A673 (cell line): ENCODE results near the gene PRDM16.

Source experiments
- CTCF ChIP-seq: fragments of 300-800, 200-600 bp; sonication (generic); conservative IDR thresholded peaks from 2 replicates; pipeline ENCODE4 v1.5.1; 2017; ENCODE audit warnings: low read depth, mild to moderate bottlenecking, antibody characterized with exemption, low read length, moderate library complexity, mixed read lengths
- EZH2 ChIP-seq: fragments of 200-600 bp; sonication (generic); IDR thresholded peaks from 2 replicates; pipeline ENCODE4 v1.6.1; 2017; ENCODE audit warnings: borderline replicate concordance, low read depth, mild to moderate bottlenecking, mixed read lengths, antibody characterized with exemption, low read length; ENCODE audit not compliant: poor library complexity, severe bottlenecking

- TF ChIP-seq CTCF = no peak
- TF ChIP-seq EZH2 = no peak
These were observed 225.4 kb downstream of the PRDM16 start for GRCh38 chr1:3294450-3294849.
